Dendritic cell treated with granulocyte-macrophage colony-stimulating factor and Interleukin-4, amounts not matched to agents 40 ng/mL and 50 ng/mL, for 4 days (primary cell): ENCODE measurements around the gene ZZZ3.
A peak's percentile ranks its signal among the peaks of the same experiment; 100 is the strongest.
"Not testable (repeated sequence)": the region's sequence is repeated elsewhere in the genome, so short reads cannot be mapped to it uniquely, and the experiment has no call there.

Source experiments
- H3K27ac Mint-ChIP-seq: one replicate; pipeline ENCODE4 v1.8.0; 2022; ENCODE audit warnings: mild to moderate bottlenecking, mixed read lengths
- H3K27me3 Mint-ChIP-seq: one replicate; pipeline ENCODE4 v1.8.0; 2022; ENCODE audit warnings: mild to moderate bottlenecking, mixed read lengths
- H3K36me3 Mint-ChIP-seq: one replicate; pipeline ENCODE4 v1.8.0; 2022; ENCODE audit warnings: low read depth, mixed read lengths
- H3K4me1 Mint-ChIP-seq: one replicate; pipeline ENCODE4 v1.8.0; 2022; ENCODE audit warnings: low read depth, mixed read lengths
- H3K4me3 Mint-ChIP-seq: one replicate; pipeline ENCODE4 v1.8.0; 2022; ENCODE audit warnings: mild to moderate bottlenecking, moderate library complexity, mixed read lengths
- H3K9me3 Mint-ChIP-seq: one replicate; pipeline ENCODE4 v1.8.0; 2022; ENCODE audit warnings: mixed read lengths
- intact Hi-C: fragments of 100-400 bp; cut with micrococcal nuclease; formaldehyde crosslinking; loops from one replicate; pipeline ENCODE4 v1.15.0; 2022

The ZZZ3 gene

GRCh38 chr1:77683160-77684148 lies 996 bp upstream of the ZZZ3 start:
- H3K27ac Mint-ChIP-seq: peak overlapping the region; percentile 97
- intact Hi-C loops: loop anchor here (2.0 to 10.0 kb wide), 4 partner anchors 74 to 465 kb away; partner anchors contain the start of genes FUBP1, PIGK and USP33
- peaks cover 46% of the 10 kb centered on the region for H3K4me1 Mint-ChIP-seq
- H3K9me3 Mint-ChIP-seq: no peaks in the 10 kb centered on the region
- H3K4me3 Mint-ChIP-seq: peak overlapping the region; percentile 95
- peaks cover 18% of the 10 kb centered on the region for H3K36me3 Mint-ChIP-seq
- no peaks in the 10 kb centered on the region for H3K27me3 Mint-ChIP-seq

DNA sequence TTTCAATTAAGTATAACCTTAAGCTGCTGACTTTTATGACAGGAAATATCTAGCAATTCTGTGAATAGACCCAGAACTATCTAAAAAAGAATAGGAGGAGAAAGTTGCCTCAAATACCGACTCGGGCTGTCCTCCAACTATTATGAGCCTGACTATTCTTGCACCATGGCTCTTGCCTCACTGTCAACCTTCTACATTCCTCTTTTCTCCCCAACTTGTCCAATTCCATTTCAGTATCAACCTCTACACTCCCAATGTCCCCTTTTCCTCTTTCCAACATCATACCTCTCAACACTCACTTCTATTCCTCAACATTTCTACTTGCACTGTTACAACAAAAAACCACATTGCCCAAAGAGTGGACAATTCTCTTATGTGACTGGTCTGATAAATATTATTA lies 2.3 kb downstream of the ZZZ3 start:
- H3K4me3 Mint-ChIP-seq: no peak overlapping the region
- H3K36me3 Mint-ChIP-seq: peaks cover 18% of the 10 kb centered on the region
- H3K9me3 Mint-ChIP-seq: no peaks in the 10 kb centered on the region
- intact Hi-C loops: loop anchor here (5.0 to 10.0 kb wide), 2 partner anchors 77 to 105 kb away; partner anchors contain the start of gene USP33
- no peaks in the 10 kb centered on the region for H3K27me3 Mint-ChIP-seq
- H3K4me1 Mint-ChIP-seq: peaks cover 35% of the 10 kb centered on the region
- H3K27ac Mint-ChIP-seq: no peak overlapping the region

- Mint-ChIP-seq H3K27me3 (no peaks in the 10 kb centered on the region), H3K4me1 (peaks cover 32% of the 10 kb centered on the region), H3K9me3 (no peaks in the 10 kb centered on the region), H3K36me3 (peaks cover 30% of the 10 kb centered on the region), H3K4me3 (no peak overlapping the region), H3K27ac (no peak overlapping the region)
- intact Hi-C loops: loop anchor here (10.0 kb wide), 1 partner anchor 534 kb away; no protein-coding TSS in a partner anchor
Measured at GRCh38 chr1:77678660-77679610, 3.5 kb downstream of the ZZZ3 start.

DNA sequence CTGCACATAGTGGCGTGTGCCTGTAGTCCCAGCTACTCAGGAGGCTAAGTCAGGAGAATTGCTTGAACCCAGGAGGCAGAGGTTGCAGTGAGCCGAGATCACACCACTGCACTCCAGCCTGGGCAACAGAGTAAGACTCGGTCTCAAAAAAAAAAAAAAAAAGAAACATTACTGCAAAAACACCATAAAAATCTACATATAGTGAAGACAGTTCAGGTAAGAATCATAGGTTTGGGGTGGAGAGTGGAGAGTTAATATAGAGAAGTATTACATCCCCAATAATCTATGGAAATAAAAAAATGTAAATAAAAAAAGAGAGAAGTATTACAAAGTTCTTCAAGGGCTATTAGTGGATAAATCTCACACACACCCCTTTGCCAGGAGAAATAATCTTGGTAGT lies 7.7 kb downstream of the ZZZ3 start:
- not testable (repeated sequence) for H3K27me3 Mint-ChIP-seq, H3K27ac Mint-ChIP-seq, H3K4me3 Mint-ChIP-seq, H3K9me3 Mint-ChIP-seq
- Mint-ChIP-seq H3K4me1 (peaks cover 10% of the 10 kb centered on the region), H3K36me3 (peaks cover 12% of the 10 kb centered on the region)
- intact Hi-C loops: loop anchor here (10.0 kb wide), 1 partner anchor 530 kb away; no protein-coding TSS in a partner anchor

- H3K4me1 Mint-ChIP-seq: peaks cover 10% of the 10 kb centered on the region
- no peak overlapping the region for H3K4me3 Mint-ChIP-seq
- no peaks in the 10 kb centered on the region for H3K27me3 Mint-ChIP-seq
- intact Hi-C loops: loop anchor here (10.0 kb wide), 1 partner anchor 529 kb away; no protein-coding TSS in a partner anchor
- no peaks in the 10 kb centered on the region for H3K9me3 Mint-ChIP-seq
- H3K36me3 Mint-ChIP-seq: peaks cover 12% of the 10 kb centered on the region
- no peak overlapping the region for H3K27ac Mint-ChIP-seq
Measured at GRCh38 chr1:77673716-77674355, 8.6 kb downstream of the ZZZ3 start.

DNA sequence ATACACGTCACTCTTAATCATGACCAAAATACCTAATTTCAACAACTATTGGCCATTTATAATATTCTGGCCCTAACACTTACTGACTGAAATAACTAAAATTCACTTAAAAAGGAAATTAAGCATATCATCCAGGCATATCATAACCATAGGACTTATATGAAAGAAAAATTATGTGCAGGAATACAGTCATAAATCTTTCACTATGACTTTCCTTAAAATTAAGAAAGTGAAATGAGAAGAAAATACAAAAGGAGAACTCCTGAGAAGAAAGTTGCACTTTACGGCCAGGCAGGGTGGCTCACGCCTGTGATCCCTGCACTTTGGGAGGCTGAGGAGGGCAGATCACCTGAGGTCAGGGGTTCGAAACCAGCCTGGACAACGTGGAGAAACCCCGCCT lies 9.4 kb downstream of the ZZZ3 start:
- H3K27me3 Mint-ChIP-seq: no peaks in the 10 kb centered on the region
- peaks cover 12% of the 10 kb centered on the region for H3K36me3 Mint-ChIP-seq
- no peak overlapping the region for H3K4me3 Mint-ChIP-seq
- intact Hi-C loops: loop anchor here (10.0 kb wide), 1 partner anchor 528 kb away; no protein-coding TSS in a partner anchor
- H3K9me3 Mint-ChIP-seq: no peaks in the 10 kb centered on the region
- no peak overlapping the region for H3K27ac Mint-ChIP-seq
- peaks cover 4% of the 10 kb centered on the region for H3K4me1 Mint-ChIP-seq

DNA sequence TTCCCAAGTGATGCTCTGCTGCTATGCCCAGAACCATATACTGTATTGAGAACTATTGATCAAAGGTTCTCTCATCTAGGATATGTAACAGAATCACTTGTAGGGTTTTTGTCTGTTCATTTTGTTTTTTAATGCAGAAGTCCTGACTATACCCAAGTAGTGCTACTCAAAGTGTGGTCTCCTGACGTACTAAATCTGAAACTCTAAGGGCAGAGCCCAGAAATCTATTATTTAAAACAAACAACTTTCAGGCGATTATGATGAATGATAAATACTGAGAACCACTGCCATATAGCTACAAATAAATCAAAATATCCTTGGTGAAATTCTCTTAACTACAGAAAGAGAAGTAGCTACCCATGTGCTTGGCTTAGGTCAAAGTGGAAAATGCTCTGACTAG lies 10.1 kb downstream of the ZZZ3 start:
- H3K27ac Mint-ChIP-seq: no peak overlapping the region
- no peak overlapping the region for H3K4me3 Mint-ChIP-seq
- H3K27me3 Mint-ChIP-seq: no peaks in the 10 kb centered on the region
- intact Hi-C loops: loop anchor here (10.0 kb wide), 1 partner anchor 528 kb away; no protein-coding TSS in a partner anchor
- H3K9me3 Mint-ChIP-seq: no peaks in the 10 kb centered on the region
- H3K4me1 Mint-ChIP-seq: peaks cover 8% of the 10 kb centered on the region
- H3K36me3 Mint-ChIP-seq: peaks cover 12% of the 10 kb centered on the region

GRCh38 chr1:77671836-77672235 lies 10.6 kb downstream of the ZZZ3 start:
- no peak overlapping the region for H3K4me3 Mint-ChIP-seq
- no peaks in the 10 kb centered on the region for H3K9me3 Mint-ChIP-seq
- no peaks in the 10 kb centered on the region for H3K27me3 Mint-ChIP-seq
- H3K27ac Mint-ChIP-seq: no peak overlapping the region
- intact Hi-C loops: loop anchor here (10.0 kb wide), 1 partner anchor 527 kb away; no protein-coding TSS in a partner anchor
- peaks cover 12% of the 10 kb centered on the region for H3K36me3 Mint-ChIP-seq
- peaks cover 10% of the 10 kb centered on the region for H3K4me1 Mint-ChIP-seq

- Mint-ChIP-seq H3K27ac (no peak overlapping the region), H3K4me3 (no peak overlapping the region), H3K27me3 (no peaks in the 10 kb centered on the region), H3K4me1 (peaks cover 6% of the 10 kb centered on the region), H3K9me3 (no peaks in the 10 kb centered on the region), H3K36me3 (peaks cover 12% of the 10 kb centered on the region)
- intact Hi-C loops: loop anchor here (10.0 kb wide), 1 partner anchor 526 kb away; no protein-coding TSS in a partner anchor
Measured at GRCh38 chr1:77670330-77670729, 12.1 kb downstream of the ZZZ3 start.

DNA sequence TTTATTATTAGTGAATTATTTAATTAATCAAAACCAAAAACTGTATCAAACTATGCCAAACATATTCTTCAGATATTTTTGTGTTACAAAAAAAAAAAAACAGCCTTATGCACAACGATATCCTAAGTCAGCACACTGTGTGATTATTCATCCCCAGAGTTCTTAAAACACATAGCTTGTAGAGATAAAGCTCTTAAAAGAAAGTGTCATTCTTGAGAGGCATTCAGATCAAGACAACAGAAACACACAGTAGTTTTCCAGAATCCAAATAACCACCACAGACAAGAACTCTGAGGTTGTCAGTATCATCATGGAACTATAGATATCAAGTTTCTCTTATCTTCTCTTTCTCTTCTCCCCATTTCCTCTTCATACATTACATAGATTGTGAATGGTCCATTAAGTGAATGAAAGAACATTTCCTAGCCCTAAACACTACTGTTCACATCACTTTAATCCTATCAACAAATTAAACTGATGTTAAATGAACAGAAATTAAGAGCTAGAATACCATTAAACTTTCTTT lies 13.5 kb downstream of the ZZZ3 start:
- Mint-ChIP-seq H3K4me3 (no peak overlapping the region), H3K9me3 (no peaks in the 10 kb centered on the region), H3K27ac (no peak overlapping the region), H3K4me1 (peaks cover 8% of the 10 kb centered on the region), H3K27me3 (no peaks in the 10 kb centered on the region), H3K36me3 (peaks cover 1% of the 10 kb centered on the region)
- intact Hi-C loops: no loop called here

GRCh38 chr1:77664939-77665516 lies 17.4 kb downstream of the ZZZ3 start:
- Mint-ChIP-seq H3K4me1 (peaks cover 15% of the 10 kb centered on the region), H3K36me3 (peaks cover 10% of the 10 kb centered on the region), H3K9me3 (no peaks in the 10 kb centered on the region), H3K27me3 (no peaks in the 10 kb centered on the region), H3K27ac (no peak overlapping the region), H3K4me3 (no peak overlapping the region)
- intact Hi-C loops: no loop called here

- H3K4me1 Mint-ChIP-seq: peaks cover 10% of the 10 kb centered on the region
- no peaks in the 10 kb centered on the region for H3K27me3 Mint-ChIP-seq
- no peak overlapping the region for H3K4me3 Mint-ChIP-seq
- no peaks in the 10 kb centered on the region for H3K9me3 Mint-ChIP-seq
- no peak overlapping the region for H3K27ac Mint-ChIP-seq
- intact Hi-C loops: no loop called here
- H3K36me3 Mint-ChIP-seq: peaks cover 10% of the 10 kb centered on the region
Measured at GRCh38 chr1:77661696-77662095, 20.8 kb downstream of the ZZZ3 start.
